ENCODE data around the gene LIMA1.
"Not testable (repeated sequence)": the region's sequence is repeated elsewhere in the genome, so short reads cannot be mapped to it uniquely, and the experiment has no call there.

Gene LIMA1

GRCh38 chr12:50322206-50322605 is 38.9 kb upstream of the LIMA1 start:
- no CpG with 5 or more reads among the region's 3 CpGs for WGBS (ENCODE audit: insufficient coverage)
- Histone ChIP-seq H3K9me3 (ENCODE audit: control extremely low read depth in 1 of 5, control insufficient read depth in 4 of 5, insufficient read depth in 2 of 5, low read depth in 1 of 5, low read length in 4 of 5) (no peaks in the 10 kb centered on the region), H3K36me3 (ENCODE audit: control insufficient read depth in 4 of 4, insufficient read depth in 4 of 4, low read length in 3 of 4) (no peaks in the 10 kb centered on the region), H3K27me3 (replicated peaks in 2 of 5; ENCODE audit: control insufficient read depth in 4 of 5, insufficient read depth in 5 of 5, low read length in 4 of 5) (no peaks in the 10 kb centered on the region), H3K27ac (ENCODE audit: insufficient read depth in 1 of 2, low read depth in 1 of 2, low read length in 2 of 2, poor library complexity in 1 of 2, severe bottlenecking in 2 of 2) (no peak overlapping the region), H3K4me1 (ENCODE audit: control extremely low read depth in 1 of 4, control insufficient read depth in 4 of 4, insufficient read depth in 4 of 4, low read length in 3 of 4) (no peaks in the 10 kb centered on the region), H3K4me3 (ENCODE audit: control insufficient read depth in 1 of 7, extremely low read depth in 1 of 7, insufficient read depth in 4 of 7, low read depth in 2 of 7, low read length in 6 of 7) (no peak overlapping the region)
- ChIA-PET CTCF (interaction anchor here (0.6 to 0.7 kb wide), 2 partner anchors 152 to 252 kb away, joined by 3 to 4 read pairs; no protein-coding TSS in a partner anchor), POLR2A (no interaction called here)
- no peak for DNase-seq

- ChIA-PET CTCF (interaction anchor here (0.9 to 2.1 kb wide), 6 partner anchors 11 to 833 kb away, joined by 3 to 5 read pairs (median 3); partner anchors contain the start of gene LIMA1), POLR2A (no interaction called here)
- Histone ChIP-seq H3K9me3 (ENCODE audit: control extremely low read depth in 1 of 5, control insufficient read depth in 4 of 5, insufficient read depth in 2 of 5, low read depth in 1 of 5, low read length in 4 of 5) (no peaks in the 10 kb centered on the region), H3K36me3 (ENCODE audit: control insufficient read depth in 4 of 4, insufficient read depth in 4 of 4, low read length in 3 of 4) (no peaks in the 10 kb centered on the region), H3K4me3 (ENCODE audit: control insufficient read depth in 1 of 7, extremely low read depth in 1 of 7, insufficient read depth in 4 of 7, low read depth in 2 of 7, low read length in 6 of 7) (no peak overlapping the region), H3K27me3 (replicated peaks in 2 of 5; ENCODE audit: control insufficient read depth in 4 of 5, insufficient read depth in 5 of 5, low read length in 4 of 5) (no peaks in the 10 kb centered on the region), H3K27ac (ENCODE audit: insufficient read depth in 1 of 2, low read depth in 1 of 2, low read length in 2 of 2, poor library complexity in 1 of 2, severe bottlenecking in 2 of 2) (no peak overlapping the region), H3K4me1 (ENCODE audit: control extremely low read depth in 1 of 4, control insufficient read depth in 4 of 4, insufficient read depth in 4 of 4, low read length in 3 of 4) (no peaks in the 10 kb centered on the region)
- no CpG with 5 or more reads among the region's 1 CpG for WGBS (ENCODE audit: insufficient coverage)
- no peak for DNase-seq
Observed at GRCh38 chr12:50317203-50317602, 33.9 kb upstream of the LIMA1 start.

- Histone ChIP-seq H3K36me3 (ENCODE audit: control insufficient read depth in 4 of 4, insufficient read depth in 4 of 4, low read length in 3 of 4) (no peaks in the 10 kb centered on the region), H3K27me3 (replicated peaks in 2 of 5; ENCODE audit: control insufficient read depth in 4 of 5, insufficient read depth in 5 of 5, low read length in 4 of 5) (no peaks in the 10 kb centered on the region), H3K4me3 (ENCODE audit: control insufficient read depth in 1 of 7, extremely low read depth in 1 of 7, insufficient read depth in 4 of 7, low read depth in 2 of 7, low read length in 6 of 7) (no peak overlapping the region), H3K9me3 (ENCODE audit: control extremely low read depth in 1 of 5, control insufficient read depth in 4 of 5, insufficient read depth in 2 of 5, low read depth in 1 of 5, low read length in 4 of 5) (no peaks in the 10 kb centered on the region), H3K4me1 (ENCODE audit: control extremely low read depth in 1 of 4, control insufficient read depth in 4 of 4, insufficient read depth in 4 of 4, low read length in 3 of 4) (no peaks in the 10 kb centered on the region), H3K27ac (ENCODE audit: insufficient read depth in 1 of 2, low read depth in 1 of 2, low read length in 2 of 2, poor library complexity in 1 of 2, severe bottlenecking in 2 of 2) (no peak overlapping the region)
- POLR2A ChIA-PET = no interaction called here
- DNase-seq = no peak
- CTCF ChIA-PET = interaction anchor here (0.7 to 1.6 kb wide), 2 partner anchors 94 to 130 kb away, joined by 5 to 6 read pairs; no protein-coding TSS in a partner anchor
- 100% methylated on average over 8 of the region's 9 CpGs for WGBS (ENCODE audit: insufficient coverage)
Observed at GRCh38 chr12:50315803-50316202, 32.5 kb upstream of the LIMA1 start.

- no peak overlapping the region for H3K27ac ChIP-seq (ENCODE audit: insufficient read depth in 1 of 2, low read depth in 1 of 2, low read length in 2 of 2, poor library complexity in 1 of 2, severe bottlenecking in 2 of 2)
- CTCF ChIA-PET = interaction anchor here (0.6 to 1.6 kb wide), 27 partner anchors 8 to 394 kb away, joined by 3 to 12 read pairs (median 4); partner anchors contain the start of gene LIMA1
- H3K9me3 ChIP-seq (ENCODE audit: control extremely low read depth in 1 of 5, control insufficient read depth in 4 of 5, insufficient read depth in 2 of 5, low read depth in 1 of 5, low read length in 4 of 5) = no peaks in the 10 kb centered on the region
- POLR2A ChIA-PET = no interaction called here
- H3K4me1 ChIP-seq (ENCODE audit: control extremely low read depth in 1 of 4, control insufficient read depth in 4 of 4, insufficient read depth in 4 of 4, low read length in 3 of 4) = no peaks in the 10 kb centered on the region
- no peaks in the 10 kb centered on the region for H3K27me3 ChIP-seq (replicated peaks in 2 of 5; ENCODE audit: control insufficient read depth in 4 of 5, insufficient read depth in 5 of 5, low read length in 4 of 5)
- 75% methylated on average over 4 of the region's 7 CpGs for WGBS (ENCODE audit: insufficient coverage)
- peak; percentile 54 to 70 (median 64) for DNase-seq
- no peak overlapping the region for H3K4me3 ChIP-seq (ENCODE audit: control insufficient read depth in 1 of 7, extremely low read depth in 1 of 7, insufficient read depth in 4 of 7, low read depth in 2 of 7, low read length in 6 of 7)
- no peaks in the 10 kb centered on the region for H3K36me3 ChIP-seq (ENCODE audit: control insufficient read depth in 4 of 4, insufficient read depth in 4 of 4, low read length in 3 of 4)
Observed at GRCh38 chr12:50314636-50315312, 31.5 kb upstream of the LIMA1 start.

- not testable (repeated sequence) for H3K4me3 ChIP-seq (ENCODE audit: control insufficient read depth in 1 of 7, extremely low read depth in 1 of 7, insufficient read depth in 4 of 7, low read depth in 2 of 7, low read length in 6 of 7); H3K27ac ChIP-seq (ENCODE audit: insufficient read depth in 1 of 2, low read depth in 1 of 2, low read length in 2 of 2, poor library complexity in 1 of 2, severe bottlenecking in 2 of 2); H3K36me3 ChIP-seq (ENCODE audit: control insufficient read depth in 4 of 4, insufficient read depth in 4 of 4, low read length in 3 of 4); H3K27me3 ChIP-seq (replicated peaks in 2 of 5; ENCODE audit: control insufficient read depth in 4 of 5, insufficient read depth in 5 of 5, low read length in 4 of 5); H3K4me1 ChIP-seq (ENCODE audit: control extremely low read depth in 1 of 4, control insufficient read depth in 4 of 4, insufficient read depth in 4 of 4, low read length in 3 of 4); DNase-seq; H3K9me3 ChIP-seq (ENCODE audit: control extremely low read depth in 1 of 5, control insufficient read depth in 4 of 5, insufficient read depth in 2 of 5, low read depth in 1 of 5, low read length in 4 of 5)
- WGBS (ENCODE audit: insufficient coverage) = 100% methylated on average over 4 of the region's 8 CpGs
- ChIA-PET CTCF (interaction anchor here (0.6 to 2.2 kb wide), 23 partner anchors 8 to 675 kb away, joined by 3 to 12 read pairs (median 4); partner anchors contain the start of gene LIMA1), POLR2A (interaction anchor here (0.7 kb wide), 1 partner anchor 202 kb away, joined by 3 read pairs; the partner anchor contains the start of gene COX14)
Observed at GRCh38 chr12:50313971-50314370, 30.7 kb upstream of the LIMA1 start.

- ChIA-PET POLR2A (interaction anchor here (0.7 kb wide), 2 partner anchors 48 to 202 kb away, joined by 3 read pairs; partner anchors contain the start of gene COX14), CTCF (interaction anchor here (0.7 to 2.2 kb wide), 12 partner anchors 10 to 137 kb away, joined by 3 to 5 read pairs (median 4); no protein-coding TSS in a partner anchor)
- Histone ChIP-seq H3K4me1 (ENCODE audit: control extremely low read depth in 1 of 4, control insufficient read depth in 4 of 4, insufficient read depth in 4 of 4, low read length in 3 of 4) (no peaks in the 10 kb centered on the region), H3K4me3 (ENCODE audit: control insufficient read depth in 1 of 7, extremely low read depth in 1 of 7, insufficient read depth in 4 of 7, low read depth in 2 of 7, low read length in 6 of 7) (no peak overlapping the region), H3K36me3 (ENCODE audit: control insufficient read depth in 4 of 4, insufficient read depth in 4 of 4, low read length in 3 of 4) (no peaks in the 10 kb centered on the region), H3K27me3 (replicated peaks in 2 of 5; ENCODE audit: control insufficient read depth in 4 of 5, insufficient read depth in 5 of 5, low read length in 4 of 5) (no peaks in the 10 kb centered on the region), H3K9me3 (ENCODE audit: control extremely low read depth in 1 of 5, control insufficient read depth in 4 of 5, insufficient read depth in 2 of 5, low read depth in 1 of 5, low read length in 4 of 5) (no peaks in the 10 kb centered on the region), H3K27ac (ENCODE audit: insufficient read depth in 1 of 2, low read depth in 1 of 2, low read length in 2 of 2, poor library complexity in 1 of 2, severe bottlenecking in 2 of 2) (no peak overlapping the region)
- DNase-seq = no peak
- 100% methylated on average over 3 of the region's 5 CpGs for WGBS (ENCODE audit: insufficient coverage)
Observed at GRCh38 chr12:50313256-50313931, 30.1 kb upstream of the LIMA1 start.
